Panc1 (cell line): ENCODE measurements around the gene DIS3L2. TPM values are rescaled to one million over a fixed set of nuclear protein-coding genes. Genes with fewer than 3 reads are reported as not detected.
"Not testable (repeated sequence)": the region's sequence is repeated elsewhere in the genome, so short reads cannot be mapped to it uniquely, and the experiment has no call there.

Experiments
- ATAC-seq: fragments of 200-7000 bp; cut with Tn5 transposase; 2 replicates; pipeline ENCODE4 v1.9.1; 2020; ENCODE audit warnings: mild to moderate bottlenecking, moderate library complexity
- BruUV-seq: library from RNA; stranded (reverse); fragments of 400-500 nt; replicated peaks from 2 replicates; lab custom pipeline; 2021; lab: Mats Ljungman, UMichigan
- CTCF ChIA-PET: fragments of 300-600 bp; sonication (Branson Sonifier 250); formaldehyde crosslinking; loops from one replicate; lab custom pipeline; 2022; ENCODE audit warnings: antibody characterized with exemption; lab: Charles Lee
- POLR2A ChIA-PET: fragments of 300-600 bp; sonication (Branson Sonifier 250); formaldehyde crosslinking; loops from one replicate; lab custom pipeline; 2022; ENCODE audit warnings: antibody characterized with exemption; lab: Charles Lee
- DNase-seq: peaks from one replicate; pipeline ENCODE4 v3.0.0-alpha.2; 2010; ENCODE audit warnings: low read depth, low spot score
- H3K27ac ChIP-seq: 2 replicates; pipeline ENCODE4 v1.5.1; 2011; ENCODE audit warnings: mild to moderate bottlenecking, low read length, inconsistent platforms
- H3K27me3 ChIP-seq: fragments of 200-500 bp; sonication (Bioruptor generic); 2 replicates; pipeline ENCODE4 v1.6.0; 2014; ENCODE audit warnings: low read length, inconsistent platforms; ENCODE audit not compliant: control insufficient read depth, insufficient read depth
- H3K36me3 ChIP-seq: fragments of 200-500 bp; sonication (Bioruptor generic); 2 replicates; pipeline ENCODE4 v1.5.1; 2014; ENCODE audit warnings: inconsistent platforms, mild to moderate bottlenecking, low read length, moderate library complexity; ENCODE audit not compliant: control insufficient read depth, insufficient read depth
- H3K4me1 ChIP-seq: 2 replicates; pipeline ENCODE4 v1.5.1; 2011; ENCODE audit warnings: inconsistent platforms, mild to moderate bottlenecking, low read length, moderate library complexity; ENCODE audit not compliant: control insufficient read depth, insufficient read depth
- H3K4me3 ChIP-seq, 2 experiments: 2 replicates each; pipeline ENCODE4 v1.5.1; 2011 to 2012; ENCODE audit warnings: low read depth in 2 of 2, low read length in 2 of 2, mild to moderate bottlenecking in 2 of 2, inconsistent platforms in 1 of 2, moderate library complexity in 1 of 2
- H3K9me3 ChIP-seq: fragments of 200-500 bp; sonication (Bioruptor generic); 2 replicates; pipeline ENCODE4 v1.5.1; 2014; ENCODE audit warnings: low read depth, mild to moderate bottlenecking, inconsistent platforms, low read length, moderate library complexity; ENCODE audit not compliant: control insufficient read depth, insufficient read depth
- POLR2AphosphoS5 ChIP-seq: IDR thresholded peaks from 2 replicates; pipeline ENCODE4 v1.6.1; 2012; ENCODE audit warnings: mild to moderate bottlenecking, low read depth, low read length, moderate library complexity
- SIN3A ChIP-seq: IDR thresholded peaks from 2 replicates; pipeline ENCODE4 v1.6.1; 2012; ENCODE audit warnings: low read depth, mild to moderate bottlenecking, low read length, moderate library complexity, borderline replicate concordance; ENCODE audit not compliant: insufficient read depth
- in situ Hi-C: cut with HindIII; loops from 2 replicates; pipeline ENCODE4 v1.10.0; 2016; ENCODE audit warnings: low sequenced_read_pairs, low pct_unique_long_range_greater_than_20kb
- intact Hi-C: fragments of 100-400 bp; cut with micrococcal nuclease; formaldehyde crosslinking; loops from one replicate; pipeline ENCODE4 v1.10.0; 2022; ENCODE audit not compliant: unreplicated experiment
- total RNA-seq: library from RNA; stranded (reverse); gene quantifications from one replicate; pipeline ENCODE4 v1.2.1, GENCODE V29; 2021; ENCODE audit not compliant: unreplicated experiment
- TF ChIP-seq, protein P1 (sequence below): fragments of 450-650 bp; IDR thresholded peaks from 2 replicates; pipeline ENCODE4 v1.5.1; 2017; ENCODE audit warnings: mild to moderate bottlenecking
- TF ChIP-seq, protein P2 (sequence below), 2 experiments: IDR thresholded peaks; 2 replicates each; pipeline ENCODE4 v1.6.1; 2011 to 2012; ENCODE audit warnings: low read depth in 2 of 2, control low read depth in 1 of 2, low read length in 1 of 2, mild to moderate bottlenecking in 1 of 2, moderate library complexity in 1 of 2; ENCODE audit not compliant: insufficient read depth in 1 of 2

DIS3L2 gene
- total RNA-seq, 1 experiment from 2014 or later: 28.1 TPM

GRCh38 chr2:232170396-232170795, 208.9 kb downstream of the DIS3L2 start:
- Histone ChIP-seq H3K27ac (no peak overlapping the region), H3K4me3 (no peak overlapping the region), H3K27me3 (no peaks in the 10 kb centered on the region), H3K4me1 (no peaks in the 10 kb centered on the region), H3K9me3 (no peaks in the 10 kb centered on the region), H3K36me3 (no peaks in the 10 kb centered on the region; the same call in 1 of the 2 replicates)
- no peak for ATAC-seq
- no TSS peak for BruUV-seq
- CTCF ChIA-PET: no interaction called here
- intact Hi-C loops: no loop called here
- TF ChIP-seq SIN3A (no peak), POLR2AphosphoS5 (no peak)
- TF ChIP-seq, protein P1, sequence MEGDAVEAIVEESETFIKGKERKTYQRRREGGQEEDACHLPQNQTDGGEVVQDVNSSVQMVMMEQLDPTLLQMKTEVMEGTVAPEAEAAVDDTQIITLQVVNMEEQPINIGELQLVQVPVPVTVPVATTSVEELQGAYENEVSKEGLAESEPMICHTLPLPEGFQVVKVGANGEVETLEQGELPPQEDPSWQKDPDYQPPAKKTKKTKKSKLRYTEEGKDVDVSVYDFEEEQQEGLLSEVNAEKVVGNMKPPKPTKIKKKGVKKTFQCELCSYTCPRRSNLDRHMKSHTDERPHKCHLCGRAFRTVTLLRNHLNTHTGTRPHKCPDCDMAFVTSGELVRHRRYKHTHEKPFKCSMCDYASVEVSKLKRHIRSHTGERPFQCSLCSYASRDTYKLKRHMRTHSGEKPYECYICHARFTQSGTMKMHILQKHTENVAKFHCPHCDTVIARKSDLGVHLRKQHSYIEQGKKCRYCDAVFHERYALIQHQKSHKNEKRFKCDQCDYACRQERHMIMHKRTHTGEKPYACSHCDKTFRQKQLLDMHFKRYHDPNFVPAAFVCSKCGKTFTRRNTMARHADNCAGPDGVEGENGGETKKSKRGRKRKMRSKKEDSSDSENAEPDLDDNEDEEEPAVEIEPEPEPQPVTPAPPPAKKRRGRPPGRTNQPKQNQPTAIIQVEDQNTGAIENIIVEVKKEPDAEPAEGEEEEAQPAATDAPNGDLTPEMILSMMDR: no peak
- DNase-seq: no peak
- in situ Hi-C loops: no loop called here
- POLR2A ChIA-PET: no interaction called here

DNA sequence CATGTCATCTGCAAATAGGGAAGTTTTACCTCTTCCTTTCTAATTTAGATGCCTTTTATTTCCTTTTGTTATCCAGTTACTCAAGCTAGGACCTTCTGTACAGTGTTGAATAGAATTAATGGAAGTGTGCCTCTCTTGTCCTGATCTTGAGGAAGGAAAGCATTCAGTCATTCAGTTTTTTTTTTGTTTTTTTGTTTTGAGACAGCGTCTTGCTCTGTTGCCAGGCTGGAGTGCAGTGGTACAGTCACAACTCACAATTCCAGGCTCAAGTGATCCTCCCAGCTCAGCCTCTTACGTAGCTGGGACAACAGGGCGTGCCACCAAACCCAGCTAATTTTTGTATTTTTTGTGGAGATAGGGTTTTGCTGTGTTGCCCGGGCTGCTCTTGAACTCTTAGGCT, 213.1 kb downstream of the DIS3L2 start:
- DNase-seq (no peak), ATAC-seq (no peak)
- H3K9me3 ChIP-seq: no peaks in the 10 kb centered on the region
- H3K27me3 ChIP-seq: no peaks in the 10 kb centered on the region
- POLR2A ChIA-PET: interaction anchor here (0.6 kb wide), 1 partner anchor 172 kb away, joined by 3 read pairs; no protein-coding TSS in a partner anchor
- intact Hi-C loops (no loop called here), in situ Hi-C loops (no loop called here)
- H3K4me3 ChIP-seq: no peak overlapping the region
- no peak for TF ChIP-seq POLR2AphosphoS5
- TF ChIP-seq SIN3A: no peak
- TF ChIP-seq, protein P2, sequence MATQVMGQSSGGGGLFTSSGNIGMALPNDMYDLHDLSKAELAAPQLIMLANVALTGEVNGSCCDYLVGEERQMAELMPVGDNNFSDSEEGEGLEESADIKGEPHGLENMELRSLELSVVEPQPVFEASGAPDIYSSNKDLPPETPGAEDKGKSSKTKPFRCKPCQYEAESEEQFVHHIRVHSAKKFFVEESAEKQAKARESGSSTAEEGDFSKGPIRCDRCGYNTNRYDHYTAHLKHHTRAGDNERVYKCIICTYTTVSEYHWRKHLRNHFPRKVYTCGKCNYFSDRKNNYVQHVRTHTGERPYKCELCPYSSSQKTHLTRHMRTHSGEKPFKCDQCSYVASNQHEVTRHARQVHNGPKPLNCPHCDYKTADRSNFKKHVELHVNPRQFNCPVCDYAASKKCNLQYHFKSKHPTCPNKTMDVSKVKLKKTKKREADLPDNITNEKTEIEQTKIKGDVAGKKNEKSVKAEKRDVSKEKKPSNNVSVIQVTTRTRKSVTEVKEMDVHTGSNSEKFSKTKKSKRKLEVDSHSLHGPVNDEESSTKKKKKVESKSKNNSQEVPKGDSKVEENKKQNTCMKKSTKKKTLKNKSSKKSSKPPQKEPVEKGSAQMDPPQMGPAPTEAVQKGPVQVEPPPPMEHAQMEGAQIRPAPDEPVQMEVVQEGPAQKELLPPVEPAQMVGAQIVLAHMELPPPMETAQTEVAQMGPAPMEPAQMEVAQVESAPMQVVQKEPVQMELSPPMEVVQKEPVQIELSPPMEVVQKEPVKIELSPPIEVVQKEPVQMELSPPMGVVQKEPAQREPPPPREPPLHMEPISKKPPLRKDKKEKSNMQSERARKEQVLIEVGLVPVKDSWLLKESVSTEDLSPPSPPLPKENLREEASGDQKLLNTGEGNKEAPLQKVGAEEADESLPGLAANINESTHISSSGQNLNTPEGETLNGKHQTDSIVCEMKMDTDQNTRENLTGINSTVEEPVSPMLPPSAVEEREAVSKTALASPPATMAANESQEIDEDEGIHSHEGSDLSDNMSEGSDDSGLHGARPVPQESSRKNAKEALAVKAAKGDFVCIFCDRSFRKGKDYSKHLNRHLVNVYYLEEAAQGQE (IDR thresholded peaks at IDR 0.05; ENCODE audit: insufficient read depth in 1 of 2, low read depth in 2 of 2, low read length in 1 of 2): no peak
- H3K36me3 ChIP-seq: no peaks in the 10 kb centered on the region
- no peaks in the 10 kb centered on the region for H3K4me1 ChIP-seq
- no peak overlapping the region for H3K27ac ChIP-seq
- CTCF ChIA-PET: no interaction called here
- no TSS peak for BruUV-seq

GRCh38 chr2:232176587-232176986, 215.1 kb downstream of the DIS3L2 start:
- POLR2A ChIA-PET, CTCF ChIA-PET, H3K27ac ChIP-seq, in situ Hi-C loops, H3K4me1 ChIP-seq, H3K9me3 ChIP-seq, DNase-seq, H3K36me3 ChIP-seq, ATAC-seq, BruUV-seq, intact Hi-C loops, H3K4me3 ChIP-seq, H3K27me3 ChIP-seq: not testable (repeated sequence)
